Measurements from ENCODE around the gene CNGA4. TPM values are rescaled to one million over a fixed set of nuclear protein-coding genes. Genes with fewer than 3 reads are reported as not detected.

The CNGA4 gene
- total RNA-seq, 1 donor from 2014 or later, result not detected

DNA sequence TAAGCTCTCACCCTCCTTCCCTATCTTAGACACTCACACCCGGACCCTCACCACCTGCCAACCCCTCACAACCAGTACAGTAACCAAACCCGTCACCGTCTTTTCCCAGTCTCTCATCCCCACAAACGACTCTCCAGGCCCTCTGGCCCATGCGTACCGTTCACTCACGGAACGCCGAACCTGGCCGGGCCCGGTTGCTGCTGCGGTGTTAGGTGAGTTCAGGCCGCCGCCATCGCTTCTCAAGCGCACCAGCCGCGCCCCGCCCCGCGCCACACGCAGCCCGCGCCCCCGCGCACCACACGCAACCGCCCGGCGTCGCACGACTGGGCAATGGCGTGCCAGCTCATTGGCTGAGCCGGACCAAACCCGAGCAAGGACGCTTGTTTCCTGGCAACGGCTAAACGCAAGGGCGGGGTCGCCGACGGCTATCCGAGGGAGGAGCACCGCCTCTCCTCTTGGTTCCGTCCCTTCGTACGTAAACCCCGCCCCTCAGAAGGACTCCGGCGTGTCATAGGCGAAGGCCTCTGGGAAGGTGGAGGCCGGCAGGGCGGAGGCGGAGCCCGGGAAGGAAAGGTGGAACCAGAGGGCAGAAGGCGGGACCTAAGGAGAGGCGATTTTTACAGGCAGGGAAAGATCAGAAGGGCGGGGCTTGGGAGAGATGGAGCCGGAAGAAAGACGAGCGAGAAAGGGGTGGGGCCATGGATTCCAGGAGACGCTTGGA is 4.3 kb upstream of the CNGA4 start, which contains the start of gene FHIP1B:
FHIP1B (minus strand) TSS at position 250 of the 721 bp plus-strand sequence. CDS start 10,120 bp downstream, outside the sequence.
- peak within 1 kb of the TSS; percentile 78 for H3K4me3 ChIP-seq
- H3K4me1 ChIP-seq, result peaks cover 20% of the 10 kb centered on the region
- TF ChIP-seq, protein P1, sequence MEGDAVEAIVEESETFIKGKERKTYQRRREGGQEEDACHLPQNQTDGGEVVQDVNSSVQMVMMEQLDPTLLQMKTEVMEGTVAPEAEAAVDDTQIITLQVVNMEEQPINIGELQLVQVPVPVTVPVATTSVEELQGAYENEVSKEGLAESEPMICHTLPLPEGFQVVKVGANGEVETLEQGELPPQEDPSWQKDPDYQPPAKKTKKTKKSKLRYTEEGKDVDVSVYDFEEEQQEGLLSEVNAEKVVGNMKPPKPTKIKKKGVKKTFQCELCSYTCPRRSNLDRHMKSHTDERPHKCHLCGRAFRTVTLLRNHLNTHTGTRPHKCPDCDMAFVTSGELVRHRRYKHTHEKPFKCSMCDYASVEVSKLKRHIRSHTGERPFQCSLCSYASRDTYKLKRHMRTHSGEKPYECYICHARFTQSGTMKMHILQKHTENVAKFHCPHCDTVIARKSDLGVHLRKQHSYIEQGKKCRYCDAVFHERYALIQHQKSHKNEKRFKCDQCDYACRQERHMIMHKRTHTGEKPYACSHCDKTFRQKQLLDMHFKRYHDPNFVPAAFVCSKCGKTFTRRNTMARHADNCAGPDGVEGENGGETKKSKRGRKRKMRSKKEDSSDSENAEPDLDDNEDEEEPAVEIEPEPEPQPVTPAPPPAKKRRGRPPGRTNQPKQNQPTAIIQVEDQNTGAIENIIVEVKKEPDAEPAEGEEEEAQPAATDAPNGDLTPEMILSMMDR (IDR thresholded peaks at IDR 0.05), result peak; percentile 17
- no peaks in the 10 kb centered on the region for H3K36me3 ChIP-seq
- intact Hi-C loops (cut with DNase I), result no loop called here
- DNase-seq, result peak; percentile 100
- peak within 1 kb of the TSS; percentile 91 for H3K27ac ChIP-seq
- no peaks in the 10 kb centered on the region for H3K9me3 ChIP-seq
- ATAC-seq, result peak; percentile 97
- H3K27me3 ChIP-seq, result no peaks in the 10 kb centered on the region

DNA sequence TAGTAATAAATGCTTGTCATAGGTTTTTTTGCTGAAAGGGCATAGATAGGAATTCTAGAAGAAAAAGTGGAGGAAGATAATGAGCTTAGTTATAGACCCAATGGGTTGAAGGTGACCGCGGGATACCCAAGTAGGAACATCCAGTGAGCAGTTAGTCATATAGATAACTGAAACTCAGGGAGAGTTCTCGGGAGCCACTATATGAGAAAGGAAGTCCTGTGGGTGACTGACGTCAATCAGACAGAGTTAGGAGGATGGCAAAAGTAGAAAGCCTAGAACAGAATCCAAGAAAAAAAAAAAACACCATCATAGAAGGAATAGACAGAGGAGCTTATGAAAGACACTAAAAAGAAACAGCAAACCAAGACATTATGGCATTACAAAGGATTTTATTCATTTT is 1.6 kb upstream of the CNGA4 start:
- H3K36me3 ChIP-seq, result no peaks in the 10 kb centered on the region
- ATAC-seq, result no peak
- H3K27me3 ChIP-seq, result no peaks in the 10 kb centered on the region
- peaks cover 12% of the 10 kb centered on the region for H3K4me1 ChIP-seq
- DNase-seq, result no peak
- H3K9me3 ChIP-seq, result no peaks in the 10 kb centered on the region
- H3K27ac ChIP-seq, result no peak overlapping the region
- intact Hi-C loops (cut with DNase I), result no loop called here
- TF ChIP-seq, protein P1 (IDR thresholded peaks at IDR 0.05), result no peak
- no peak overlapping the region for H3K4me3 ChIP-seq

DNA sequence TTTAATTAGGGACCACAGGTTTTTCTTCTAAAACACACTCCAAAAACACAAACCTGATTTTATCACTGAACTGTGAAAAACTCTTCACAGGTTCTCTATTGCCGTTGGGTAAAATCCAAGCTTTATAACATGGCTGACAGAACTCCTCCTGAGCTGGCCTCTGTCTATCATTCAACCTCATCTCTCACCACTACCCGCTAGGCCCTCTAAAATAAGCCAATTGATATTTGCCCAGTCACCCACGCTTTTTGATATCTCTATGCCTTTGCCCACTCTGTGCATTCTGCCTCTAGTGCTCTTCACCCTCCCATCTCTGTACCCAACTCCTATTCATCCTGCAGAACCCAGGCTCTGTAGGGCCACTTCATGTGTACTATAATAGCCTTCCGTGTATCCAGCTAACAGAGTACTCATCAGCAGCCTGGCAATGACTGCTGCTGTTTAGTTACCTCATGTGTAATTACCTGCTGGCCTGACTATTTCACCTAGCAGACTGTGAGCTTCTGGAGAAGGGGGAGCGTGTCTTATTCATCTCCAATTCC is 1.1 kb upstream of the CNGA4 start:
- ATAC-seq, result no peak
- intact Hi-C loops (cut with DNase I), result no loop called here
- TF ChIP-seq, protein P1 (IDR thresholded peaks at IDR 0.05), result no peak

DNA sequence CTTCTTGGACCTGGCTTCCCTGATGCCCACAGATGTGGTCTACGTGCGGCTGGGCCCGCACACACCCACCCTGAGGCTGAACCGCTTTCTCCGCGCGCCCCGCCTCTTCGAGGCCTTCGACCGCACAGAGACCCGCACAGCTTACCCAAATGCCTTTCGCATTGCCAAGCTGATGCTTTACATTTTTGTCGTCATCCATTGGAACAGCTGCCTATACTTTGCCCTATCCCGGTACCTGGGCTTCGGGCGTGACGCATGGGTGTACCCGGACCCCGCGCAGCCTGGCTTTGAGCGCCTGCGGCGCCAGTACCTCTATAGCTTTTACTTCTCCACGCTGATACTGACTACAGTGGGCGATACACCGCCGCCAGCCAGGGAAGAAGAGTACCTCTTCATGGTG is 1.2 kb downstream of the CNGA4 start:
- intact Hi-C loops (cut with DNase I), result no loop called here

More for the DNA sequence above, 1.1 kb upstream of the CNGA4 start:
- no peak for DNase-seq
- no peaks in the 10 kb centered on the region for H3K36me3 ChIP-seq
- H3K27me3 ChIP-seq, result no peaks in the 10 kb centered on the region
- H3K9me3 ChIP-seq, result no peaks in the 10 kb centered on the region
- no peak overlapping the region for H3K4me3 ChIP-seq
- H3K27ac ChIP-seq, result no peak overlapping the region
- H3K4me1 ChIP-seq, result peaks cover 9% of the 10 kb centered on the region

DNA sequence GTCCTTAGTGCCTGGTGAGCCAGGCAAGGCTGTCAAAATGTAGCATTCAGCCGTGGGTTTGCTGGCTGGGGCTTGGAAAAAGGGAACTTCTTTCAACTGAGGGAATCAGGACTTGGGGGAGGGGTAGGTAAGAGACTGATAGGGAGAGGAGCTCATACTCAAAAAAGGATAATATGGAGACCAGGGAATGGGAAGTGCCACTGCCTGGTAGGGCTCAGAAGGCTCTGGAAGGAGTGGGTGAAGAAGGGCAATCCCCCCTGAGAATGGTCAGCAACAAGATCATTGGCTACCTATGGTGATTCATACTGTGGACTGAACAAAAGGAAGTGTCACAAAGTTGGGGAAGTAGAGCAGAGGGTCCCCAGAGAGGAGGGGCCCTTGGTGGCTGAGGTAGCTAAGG is 1.9 kb downstream of the CNGA4 start:
- TF ChIP-seq, protein P1 (IDR thresholded peaks at IDR 0.05), result no peak
- H3K4me1 ChIP-seq, result no peaks in the 10 kb centered on the region
- no peaks in the 10 kb centered on the region for H3K9me3 ChIP-seq
- no peak overlapping the region for H3K27ac ChIP-seq
- DNase-seq, result no peak
- H3K4me3 ChIP-seq, result no peak overlapping the region
- ATAC-seq, result peak; percentile 10
- no peaks in the 10 kb centered on the region for H3K36me3 ChIP-seq
- no peaks in the 10 kb centered on the region for H3K27me3 ChIP-seq
- intact Hi-C loops (cut with DNase I), result no loop called here

More for the DNA sequence above, 1.2 kb downstream of the CNGA4 start:
- Histone ChIP-seq H3K27me3 (no peaks in the 10 kb centered on the region), H3K4me1 (no peaks in the 10 kb centered on the region), H3K27ac (no peak overlapping the region), H3K9me3 (no peaks in the 10 kb centered on the region), H3K4me3 (no peak overlapping the region), H3K36me3 (no peaks in the 10 kb centered on the region)
- DNase-seq (no peak), ATAC-seq (no peak)
- TF ChIP-seq, protein P1 (IDR thresholded peaks at IDR 0.05), result no peak
